AG04449 (cell line): Measurements from ENCODE around the gene STUM.

ENCODE experiments used
- CTCF ChIA-PET: fragments of 350-600 bp; formaldehyde crosslinking; extraction: SDS; loops from one replicate; lab custom pipeline; 2021; ENCODE audit warnings: antibody characterized with exemption; lab: Yijun Ruan, JAX
- POLR2A ChIA-PET: fragments of 400-600, 350-600 bp; formaldehyde crosslinking; extraction: SDS; loops from one replicate; lab custom pipeline; 2020; ENCODE audit warnings: antibody characterized with exemption, inconsistent platforms; lab: Yijun Ruan, JAX
- DNase-seq: peaks from one replicate; pipeline ENCODE4 v3.0.0-alpha.2; 2010; ENCODE audit warnings: low read depth, low spot score
- H3K4me3 ChIP-seq: 2 replicates; pipeline ENCODE4 v1.5.1; 2011; ENCODE audit warnings: low read depth, mild to moderate bottlenecking, control low read depth, low read length
- CTCF ChIP-seq: IDR thresholded peaks from one replicate; pipeline ENCODE4 v1.5.1; 2011; ENCODE audit warnings: mild to moderate bottlenecking, moderate library complexity, low read length, control low read depth, inconsistent platforms; ENCODE audit not compliant: insufficient read depth; ENCODE audit errors: missing control alignments

STUM gene

GRCh38 chr1:226653311-226653921 is 104.9 kb downstream of the STUM start:
- no peak for DNase-seq
- ChIA-PET POLR2A (interaction anchor here (0.9 to 2.0 kb wide), 2 partner anchors 9 to 17 kb away, joined by 3 to 9 read pairs; no protein-coding TSS in a partner anchor), CTCF (interaction anchor here (0.7 to 2.2 kb wide), 6 partner anchors 9 to 333 kb away, joined by 3 to 34 read pairs (median 4); partner anchors contain the start of gene PARP1)
- no peak overlapping the region for H3K4me3 ChIP-seq
- TF ChIP-seq CTCF = no peak

- DNase-seq = no peak
- POLR2A ChIA-PET = interaction anchor here (0.9 to 2.0 kb wide), 2 partner anchors 8 to 18 kb away, joined by 3 to 9 read pairs; no protein-coding TSS in a partner anchor
- no peak for TF ChIP-seq CTCF
- CTCF ChIA-PET = interaction anchor here (0.7 to 2.2 kb wide), 8 partner anchors 8 to 333 kb away, joined by 3 to 34 read pairs (median 3); partner anchors contain the start of gene PARP1
- no peak overlapping the region for H3K4me3 ChIP-seq
Measured at GRCh38 chr1:226654046-226654667, 105.6 kb downstream of the STUM start.

- CTCF ChIA-PET = interaction anchor here (0.7 to 2.2 kb wide), 7 partner anchors 8 to 332 kb away, joined by 3 to 34 read pairs (median 3); partner anchors contain the start of gene PARP1
- DNase-seq = no peak
Measured at GRCh38 chr1:226654668-226655055, 106.1 kb downstream of the STUM start.

GRCh38 chr1:226655251-226656163 is 106.9 kb downstream of the STUM start:
- CTCF ChIA-PET = interaction anchor here (1.1 to 2.0 kb wide), 2 partner anchors 47 to 173 kb away, joined by 3 to 7 read pairs; no protein-coding TSS in a partner anchor
- POLR2A ChIA-PET = no interaction called here
- no peak for DNase-seq
- no peak for TF ChIP-seq CTCF
- H3K4me3 ChIP-seq = no peak overlapping the region

More at GRCh38 chr1:226654668-226655055, 106.1 kb downstream of the STUM start:
- POLR2A ChIA-PET = interaction anchor here (0.9 to 2.0 kb wide), 2 partner anchors 8 to 19 kb away, joined by 3 to 9 read pairs; no protein-coding TSS in a partner anchor
- TF ChIP-seq CTCF = no peak
- no peak overlapping the region for H3K4me3 ChIP-seq

DNA sequence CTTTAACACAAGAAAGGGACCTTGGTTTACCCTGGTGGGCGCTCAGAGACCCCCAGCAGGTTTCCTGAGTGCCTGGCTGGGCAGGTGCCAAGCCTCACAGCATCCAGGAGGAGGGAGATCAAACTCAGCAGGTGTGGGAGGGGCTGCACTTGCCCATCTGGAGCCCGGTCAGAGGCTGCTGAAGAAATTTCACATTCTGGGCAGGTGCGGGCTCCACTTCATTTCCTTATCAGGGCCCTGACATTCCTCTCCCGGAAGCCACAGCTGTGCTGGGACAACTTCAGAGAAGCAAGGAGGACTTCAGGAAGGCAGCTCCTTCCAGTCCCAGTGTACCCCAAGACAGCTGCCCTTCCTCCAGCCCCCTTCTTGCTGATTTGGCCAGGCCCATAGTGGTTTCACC is 107.6 kb downstream of the STUM start:
- no peak overlapping the region for H3K4me3 ChIP-seq
- CTCF ChIA-PET = interaction anchor here (2.0 kb wide), 1 partner anchor 172 kb away, joined by 7 read pairs; no protein-coding TSS in a partner anchor
- no peak for TF ChIP-seq CTCF
- DNase-seq = no peak
- POLR2A ChIA-PET = no interaction called here
